Endodermal cell (in vitro differentiated cells): ENCODE results near the gene OTUD7B. TPM values are rescaled to one million over a fixed set of nuclear protein-coding genes. Genes with fewer than 3 reads are reported as not detected.

ENCODE experiments used
- DNase-seq: peaks from one replicate; pipeline ENCODE4 v3.0.0-alpha.2; 2017
- H3K27ac ChIP-seq: 2 replicates; pipeline ENCODE4 v1.5.1; 2013; ENCODE audit warnings: mild to moderate bottlenecking, low read depth, low read length, moderate library complexity
- H3K27me3 ChIP-seq: 2 replicates; pipeline ENCODE4 v1.6.1; 2013; ENCODE audit warnings: mild to moderate bottlenecking, low read length, moderate library complexity; ENCODE audit not compliant: insufficient read depth, control insufficient read depth, poor library complexity, severe bottlenecking
- H3K36me3 ChIP-seq: 2 replicates; pipeline ENCODE4 v1.7.0; 2013; ENCODE audit warnings: mild to moderate bottlenecking, low read length, moderate library complexity; ENCODE audit not compliant: control insufficient read depth, insufficient read depth
- H3K4me1 ChIP-seq: one replicate; pipeline ENCODE4 v1.7.0; 2013; ENCODE audit warnings: low read length; ENCODE audit not compliant: control insufficient read depth, insufficient read depth
- H3K4me3 ChIP-seq: 2 replicates; pipeline ENCODE4 v1.5.1; 2013; ENCODE audit warnings: mild to moderate bottlenecking, low read length, moderate library complexity
- H3K9ac ChIP-seq: 2 replicates; pipeline ENCODE4 v1.6.1; 2013; ENCODE audit warnings: mild to moderate bottlenecking, low read length, moderate library complexity; ENCODE audit not compliant: poor library complexity, severe bottlenecking; ENCODE audit errors: extremely low read depth
- H3K9me3 ChIP-seq: 2 replicates; pipeline ENCODE4 v1.6.1; 2013; ENCODE audit warnings: mild to moderate bottlenecking, low read length, moderate library complexity; ENCODE audit not compliant: control insufficient read depth
- H3K27ac Mint-ChIP-seq: 2 replicates; pipeline ENCODE4 v1.8.0; 2020; ENCODE audit warnings: mixed read lengths
- H3K27me3 Mint-ChIP-seq: 2 replicates; pipeline ENCODE4 v1.8.0; 2021; ENCODE audit warnings: mild to moderate bottlenecking, mixed read lengths; ENCODE audit not compliant: insufficient read depth
- H3K36me3 Mint-ChIP-seq: 2 replicates; pipeline ENCODE4 v1.8.0; 2020; ENCODE audit warnings: low read depth, mixed read lengths
- H3K4me1 Mint-ChIP-seq: 2 replicates; pipeline ENCODE4 v1.8.0; 2020; ENCODE audit warnings: mixed read lengths
- H3K4me3 Mint-ChIP-seq: 2 replicates; pipeline ENCODE4 v1.8.0; 2020; ENCODE audit warnings: mild to moderate bottlenecking, moderate library complexity, mixed read lengths
- H3K9me3 Mint-ChIP-seq: 2 replicates; pipeline ENCODE4 v1.8.0; 2020; ENCODE audit warnings: mild to moderate bottlenecking, mixed read lengths
- WGBS, 2 experiments: methylation state at CpG; one replicate each; pipeline versions ENCODE4 v1.1.5 to v1.1.7; 2013; ENCODE audit warnings: missing lambda C conversion rate in 2 of 2, mixed read lengths in 1 of 2; ENCODE audit not compliant: insufficient coverage in 1 of 2, insufficient read length in 1 of 2; 5-methylcytosine and 5-hydroxymethylcytosine counted together
- total RNA-seq, 2 donors: library from RNA; stranded (reverse); fragmentation: NEBNext Ultra II Directional in 1 of 2; extraction: Animal tissue kit (Norgen Biotek cat#: 25700) in 1 of 2; gene quantifications; 2 replicates in 1 of 2; 3 replicates in 1 of 2; pipeline ENCODE4 v1.2.1, GENCODE V29; 2021
- TF ChIP-seq, protein P1 (sequence below): fragments of 200-600 bp; sonication (generic); conservative IDR thresholded peaks from 2 replicates; pipeline ENCODE4 v1.5.0; 2021; ENCODE audit warnings: antibody characterized with exemption, mild to moderate bottlenecking

Gene OTUD7B
- total RNA-seq, 2 donors from 2014 or later, result 26.6 to 31.1 TPM

DNA sequence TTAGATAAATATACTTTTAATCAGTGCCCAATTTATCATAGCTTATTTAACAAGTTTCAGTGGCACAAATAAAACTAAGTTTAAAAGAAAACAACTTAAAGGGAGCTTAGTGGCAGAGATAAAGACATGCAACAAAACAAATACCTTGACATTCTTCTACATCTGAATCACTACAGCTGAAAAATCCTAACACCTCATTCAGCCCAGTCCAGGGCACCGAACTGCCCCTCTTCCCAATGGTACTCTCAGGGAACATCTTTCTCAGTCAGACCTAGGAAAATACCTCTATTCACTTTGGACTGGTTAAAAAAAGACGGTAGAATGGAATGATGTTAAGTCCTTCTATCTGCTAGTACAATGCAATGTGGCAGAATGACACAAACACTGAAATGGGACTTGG lies 8.3 kb downstream of the OTUD7B start:
- no peak overlapping the region for H3K27ac ChIP-seq
- 82 to 100% methylated on average over 1 to 2 of the region's 2 CpGs for WGBS, 2 experiments
- no peaks in the 10 kb centered on the region for H3K27me3 Mint-ChIP-seq
- TF ChIP-seq, protein P1, sequence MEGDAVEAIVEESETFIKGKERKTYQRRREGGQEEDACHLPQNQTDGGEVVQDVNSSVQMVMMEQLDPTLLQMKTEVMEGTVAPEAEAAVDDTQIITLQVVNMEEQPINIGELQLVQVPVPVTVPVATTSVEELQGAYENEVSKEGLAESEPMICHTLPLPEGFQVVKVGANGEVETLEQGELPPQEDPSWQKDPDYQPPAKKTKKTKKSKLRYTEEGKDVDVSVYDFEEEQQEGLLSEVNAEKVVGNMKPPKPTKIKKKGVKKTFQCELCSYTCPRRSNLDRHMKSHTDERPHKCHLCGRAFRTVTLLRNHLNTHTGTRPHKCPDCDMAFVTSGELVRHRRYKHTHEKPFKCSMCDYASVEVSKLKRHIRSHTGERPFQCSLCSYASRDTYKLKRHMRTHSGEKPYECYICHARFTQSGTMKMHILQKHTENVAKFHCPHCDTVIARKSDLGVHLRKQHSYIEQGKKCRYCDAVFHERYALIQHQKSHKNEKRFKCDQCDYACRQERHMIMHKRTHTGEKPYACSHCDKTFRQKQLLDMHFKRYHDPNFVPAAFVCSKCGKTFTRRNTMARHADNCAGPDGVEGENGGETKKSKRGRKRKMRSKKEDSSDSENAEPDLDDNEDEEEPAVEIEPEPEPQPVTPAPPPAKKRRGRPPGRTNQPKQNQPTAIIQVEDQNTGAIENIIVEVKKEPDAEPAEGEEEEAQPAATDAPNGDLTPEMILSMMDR, result no peak
- H3K4me3 Mint-ChIP-seq, result no peak overlapping the region
- no peak overlapping the region for H3K4me3 ChIP-seq
- H3K36me3 ChIP-seq, result peaks cover 43% of the 10 kb centered on the region
- peaks cover 41% of the 10 kb centered on the region for H3K4me1 Mint-ChIP-seq
- no peaks in the 10 kb centered on the region for H3K9me3 Mint-ChIP-seq
- DNase-seq, result no peak
- H3K27me3 ChIP-seq, result no peaks in the 10 kb centered on the region
- peaks cover 51% of the 10 kb centered on the region for H3K36me3 Mint-ChIP-seq
- peak overlapping the region; percentile 36 for H3K27ac Mint-ChIP-seq
- H3K9ac ChIP-seq, result no peak overlapping the region
- no peaks in the 10 kb centered on the region for H3K9me3 ChIP-seq
- H3K4me1 ChIP-seq, result peaks cover 14% of the 10 kb centered on the region

DNA sequence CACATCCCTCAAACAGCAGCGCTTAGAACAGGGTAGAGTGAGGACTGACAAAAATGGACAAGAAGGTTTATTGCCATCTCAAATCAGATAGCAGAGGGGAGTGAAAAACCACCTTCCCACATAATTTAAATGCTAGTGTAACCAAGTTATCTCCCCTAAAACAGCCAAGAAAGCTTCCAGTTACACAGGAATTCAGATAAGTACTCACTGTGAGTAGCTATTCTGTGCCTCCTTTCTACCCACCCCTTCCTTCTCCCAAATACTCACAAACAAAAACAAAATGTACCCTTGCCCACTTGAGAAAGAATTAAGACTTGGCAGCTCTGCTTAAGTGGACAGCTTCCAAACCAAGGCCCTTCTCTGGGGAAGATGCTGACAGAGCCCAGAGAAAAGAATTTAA lies 9.1 kb downstream of the OTUD7B start:
- H3K9me3 Mint-ChIP-seq, result no peaks in the 10 kb centered on the region
- peak overlapping the region; percentile 35 for H3K27ac Mint-ChIP-seq
- TF ChIP-seq, protein P1, result no peak
- DNase-seq, result no peak
- Histone ChIP-seq H3K36me3 (peaks cover 51% of the 10 kb centered on the region), H3K27ac (no peak overlapping the region), H3K9me3 (no peaks in the 10 kb centered on the region), H3K27me3 (no peaks in the 10 kb centered on the region), H3K4me3 (peak overlapping the region; percentile 30), H3K9ac (no peak overlapping the region), H3K4me1 (peaks cover 20% of the 10 kb centered on the region)
- 100% methylated on average over 1 of the region's 1 CpG; no CpG with 5 or more reads in 1 of the 2 experiments for WGBS, 2 experiments
- no peak overlapping the region for H3K4me3 Mint-ChIP-seq
- H3K36me3 Mint-ChIP-seq, result peaks cover 45% of the 10 kb centered on the region
- no peaks in the 10 kb centered on the region for H3K27me3 Mint-ChIP-seq
- peaks cover 42% of the 10 kb centered on the region for H3K4me1 Mint-ChIP-seq

DNA sequence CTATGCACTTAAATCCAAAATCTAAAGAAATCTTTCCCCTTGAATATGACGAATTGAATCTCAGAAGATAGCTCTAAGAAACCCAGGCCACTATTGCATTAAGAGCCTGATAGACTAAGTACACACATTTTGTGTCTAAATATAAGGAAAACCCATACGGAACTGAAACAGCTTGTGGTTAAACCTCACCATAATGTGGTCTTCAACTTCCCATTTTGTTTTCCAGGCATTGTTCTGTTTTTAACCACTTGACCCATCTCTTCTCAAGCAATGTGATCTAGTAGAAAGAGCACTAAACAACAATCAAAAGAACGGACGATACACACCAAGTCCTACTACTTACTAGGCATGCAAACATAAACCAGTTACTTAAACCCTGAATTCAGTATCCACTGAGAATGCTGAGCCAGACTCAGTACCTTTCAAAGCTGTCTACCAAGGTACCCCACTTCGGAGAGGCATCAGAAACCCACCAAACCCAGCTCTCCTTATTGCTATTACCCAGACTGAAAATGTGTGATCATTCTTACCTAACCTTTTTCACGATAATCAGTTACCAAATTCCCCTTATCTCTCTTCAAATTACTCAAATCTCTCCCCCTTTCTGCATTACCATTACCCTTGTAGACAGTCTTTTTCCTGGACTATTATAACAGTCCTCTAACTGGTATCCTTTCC lies 12.8 kb downstream of the OTUD7B start:
- H3K27me3 Mint-ChIP-seq, result no peaks in the 10 kb centered on the region
- no peak overlapping the region for H3K27ac ChIP-seq
- H3K4me1 Mint-ChIP-seq, result peaks cover 54% of the 10 kb centered on the region
- no peaks in the 10 kb centered on the region for H3K27me3 ChIP-seq
- TF ChIP-seq, protein P1, result no peak
- peaks cover 22% of the 10 kb centered on the region for H3K36me3 Mint-ChIP-seq
- no peak overlapping the region for H3K4me3 Mint-ChIP-seq
- H3K4me1 ChIP-seq, result peaks cover 20% of the 10 kb centered on the region
- H3K9me3 Mint-ChIP-seq, result no peaks in the 10 kb centered on the region
- 86 to 92% methylated on average over 5 to 6 of the region's 6 CpGs for WGBS, 2 experiments
- no peaks in the 10 kb centered on the region for H3K9me3 ChIP-seq
- H3K9ac ChIP-seq, result no peak overlapping the region
- peak overlapping the region; percentile 65 for H3K27ac Mint-ChIP-seq
- peaks cover 34% of the 10 kb centered on the region for H3K36me3 ChIP-seq
- H3K4me3 ChIP-seq, result no peak overlapping the region
- no peak for DNase-seq
